Spleen (tissue), 11 donors: Measurements from ENCODE around the gene DPPA5. TPM values are rescaled to one million over a fixed set of nuclear protein-coding genes. Genes with fewer than 3 reads are reported as not detected.
A peak's percentile ranks its signal among the peaks of the same experiment; 100 is the strongest.
"Not testable (repeated sequence)": the region's sequence is repeated elsewhere in the genome, so short reads cannot be mapped to it uniquely, and the experiment has no call there.

Source experiments
- DNase-seq: peaks from one replicate; pipeline ENCODE4 v3.0.0-alpha.2; 2020
- H3K27ac ChIP-seq, 8 donors: fragments of 200-600 bp; sonication (generic) in 7 of 8; 1 replicate in 4 of 8; 2 replicates in 4 of 8; pipeline versions ENCODE4 v1.5.0 to v1.8.0; 2016 to 2021; ENCODE audit warnings: inconsistent platforms in 4 of 8, mild to moderate bottlenecking in 4 of 8, moderate library complexity in 1 of 8
- H3K27me3 ChIP-seq, 7 donors: fragments of 200-600 bp; sonication (generic) in 6 of 7; replicated peaks in 1 of 7; 1 replicate in 4 of 7; 2 replicates in 3 of 7; pipeline versions ENCODE4 v1.5.0 to v1.8.0; 2016 to 2021; ENCODE audit warnings: inconsistent platforms in 3 of 7, mild to moderate bottlenecking in 1 of 7
- H3K36me3 ChIP-seq, 6 donors: fragments of 200-600 bp; sonication (generic) in 5 of 6; 1 replicate in 4 of 6; 2 replicates in 2 of 6; pipeline versions ENCODE4 v1.5.0 to v1.8.0; 2016 to 2021; ENCODE audit warnings: inconsistent platforms in 2 of 6
- H3K4me1 ChIP-seq, 6 donors: fragments of 200-600 bp; sonication (generic) in 5 of 6; 1 replicate in 3 of 6; 2 replicates in 3 of 6; pipeline versions ENCODE4 v1.5.0 to v1.8.0; 2016 to 2021; ENCODE audit warnings: inconsistent platforms in 3 of 6
- H3K4me3 ChIP-seq, 8 donors: fragments of 200-600 bp; sonication (generic) in 7 of 8; 1 replicate in 4 of 8; 2 replicates in 4 of 8; pipeline versions ENCODE4 v1.5.0 to v1.8.0; 2016 to 2021; ENCODE audit warnings: inconsistent platforms in 4 of 8, mild to moderate bottlenecking in 4 of 8, moderate library complexity in 2 of 8
- H3K9me3 ChIP-seq, 8 donors: fragments of 200-600 bp; sonication (generic) in 7 of 8; 1 replicate in 4 of 8; 2 replicates in 4 of 8; pipeline versions ENCODE4 v1.5.0 to v1.8.0; 2016 to 2021; ENCODE audit warnings: inconsistent platforms in 4 of 8
- CTCF ChIP-seq, 11 experiments: fragments of 200-600 bp in 7 of 11; fragments of 450-650 bp in 4 of 11; sonication (generic) in 4 of 11; IDR thresholded peaks in 8 of 11; conservative IDR thresholded peaks in 3 of 11; 1 replicate in 7 of 11; 2 replicates in 4 of 11; pipeline versions ENCODE4 v1.4.0 to v1.8.0; 2016 to 2021; ENCODE audit warnings: antibody characterized with exemption in 11 of 11, inconsistent platforms in 4 of 11, mild to moderate bottlenecking in 1 of 11
- POLR2A ChIP-seq, 3 donors: fragments of 450-650 bp; IDR thresholded peaks; one replicate each; pipeline ENCODE4 v1.5.1; 2017; ENCODE audit warnings: antibody characterized with exemption in 3 of 3, mild to moderate bottlenecking in 1 of 3
- POLR2AphosphoS5 ChIP-seq, 3 donors: sonication (generic); formaldehyde crosslinking; IDR thresholded peaks; one replicate each; pipeline ENCODE4 v1.5.1; 2017; ENCODE audit warnings: antibody characterized with exemption in 3 of 3
- WGBS, 5 donors: extraction: QIAGEN DNeasy Blood & Tissue Kit in 3 of 5; methylation state at CpG; one replicate each; pipeline versions ENCODE4 v1.1.5 to v1.1.7; 2013 to 2018; 5-methylcytosine and 5-hydroxymethylcytosine counted together
- intact Hi-C: fragments of 100-400 bp; cut with DNase I; formaldehyde crosslinking; loops from one replicate; pipeline ENCODE4 v1.15.0; 2023; ENCODE audit warnings: low total_unique reads
- polyA plus RNA-seq, 3 donors: library from polyadenylated mRNA; stranded (reverse); fragments of 200-250 nt; gene quantifications; one replicate each; pipeline ENCODE4 v1.2.1, GENCODE V29; 2013
- total RNA-seq, 7 donors: library from RNA; depleted of rRNA in 3 of 7; stranded (reverse); fragments of >200 nt in 3 of 7; fragmentation: NEBNext Ultra II Directional in 4 of 7; extraction: Animal tissue kit (Norgen Biotek cat#: 25700) in 4 of 7; gene quantifications; one replicate each; pipeline versions ENCODE4 v1.1.0 to v1.2.1, GENCODE V29; 2016 to 2021
- donor health status: healthy with polysubstance abuse.
- donor health status: DM: no; HTN: no; CAD: no; lungs with moderate emphysema.
- donor health status: DM: no; HTN: no; CAD: no.
- donor health status: Bipolar disorder and iron deficiency.
- donor health status: healthy.
- donor health status: DM: no; HTN: no; CAD: no.
- donor health status: DM: yes; HTN: yes; CAD: no.

Gene DPPA5
- total and polyA plus RNA-seq, 10 donors = not detected

GRCh38 chr6:73310503-73310845, 43.6 kb downstream of the DPPA5 start:
- Histone ChIP-seq H3K4me3 (peak overlapping the region; percentile 48 to 73 (median 64)), H3K4me1 (peaks cover 0 to 31% (median 19%) of the 10 kb centered on the region in 6 donors), H3K27ac (peak overlapping the region in 5 of 8 donors; percentile 34 to 75 (median 67)), H3K27me3 (peaks cover 0 to 37% (median 14%) of the 10 kb centered on the region in 7 donors)
- DNase-seq, H3K36me3 ChIP-seq, intact Hi-C loops, H3K9me3 ChIP-seq: not testable (repeated sequence)
- peak in 1 of 11 experiments; percentile 16 for TF ChIP-seq CTCF (IDR thresholded peaks at IDR 0.05 in 8 of 11, conservative IDR thresholded peaks at IDR 0.05 in 3 of 11)
- 7 to 13% (median 7%) methylated on average over 4 of the region's 4 CpGs for WGBS, 5 donors

- peak overlapping the region; percentile 48 to 73 (median 64) for H3K4me3 ChIP-seq
- intact Hi-C loops = no loop called here
- no peaks in the 10 kb centered on the region for H3K36me3 ChIP-seq
- DNase-seq = peak; percentile 91
- peak overlapping the region in 5 of 8 donors; percentile 34 to 75 (median 67) for H3K27ac ChIP-seq
- peaks cover 0 to 29% (median 18%) of the 10 kb centered on the region in 6 donors for H3K4me1 ChIP-seq
- H3K9me3 ChIP-seq = no peaks in the 10 kb centered on the region
- TF ChIP-seq POLR2A (IDR thresholded peaks at IDR 0.05) = no peak
- peak; percentile 65 to 73 (median 68) for TF ChIP-seq POLR2AphosphoS5 (IDR thresholded peaks at IDR 0.05)
- TF ChIP-seq CTCF (IDR thresholded peaks at IDR 0.05 in 8 of 11, conservative IDR thresholded peaks at IDR 0.05 in 3 of 11) = peak in 5 of 11 experiments; percentile 8 to 43 (median 35)
- 0 to 1% (median 1%) methylated on average over 31 to 59 of the region's 59 CpGs for WGBS, 5 donors
- H3K27me3 ChIP-seq = peaks cover 0 to 32% (median 8%) of the 10 kb centered on the region in 7 donors
Observed at GRCh38 chr6:73309785-73310502, 44.1 kb downstream of the DPPA5 start.

GRCh38 chr6:73309535-73309784, 44.6 kb downstream of the DPPA5 start:
- WGBS, 5 donors = 0 to 7% (median 5%) methylated on average over 12 to 13 of the region's 13 CpGs

More at GRCh38 chr6:73309535-73309784, 44.6 kb downstream of the DPPA5 start:
- H3K36me3 ChIP-seq = no peaks in the 10 kb centered on the region
- DNase-seq = no peak
- H3K4me3 ChIP-seq = peak overlapping the region; percentile 48 to 73 (median 64)
- no peak for TF ChIP-seq POLR2A (IDR thresholded peaks at IDR 0.05)
- TF ChIP-seq POLR2AphosphoS5 (IDR thresholded peaks at IDR 0.05) = no peak
- no peak for TF ChIP-seq CTCF (IDR thresholded peaks at IDR 0.05 in 8 of 11, conservative IDR thresholded peaks at IDR 0.05 in 3 of 11)
- H3K9me3 ChIP-seq = no peaks in the 10 kb centered on the region
- peaks cover 0 to 27% (median 3%) of the 10 kb centered on the region in 7 donors for H3K27me3 ChIP-seq
- intact Hi-C loops = no loop called here
- peaks cover 0 to 24% (median 15%) of the 10 kb centered on the region in 6 donors for H3K4me1 ChIP-seq
- H3K27ac ChIP-seq = peak overlapping the region in 2 of 8 donors; percentile 62 to 73
